Activated CD4-positive, alpha-beta T cell treated with anti-CD3 and anti-CD28 coated beads, Interleukin-2, amount 50 U/mL, for 4 hours (primary cell): Measurements from ENCODE around the gene PELI2.

Source experiments
- DNase-seq, 2 experiments: peaks; one replicate each; pipeline ENCODE4 v3.0.0-alpha.2; 2020

Gene PELI2

DNA sequence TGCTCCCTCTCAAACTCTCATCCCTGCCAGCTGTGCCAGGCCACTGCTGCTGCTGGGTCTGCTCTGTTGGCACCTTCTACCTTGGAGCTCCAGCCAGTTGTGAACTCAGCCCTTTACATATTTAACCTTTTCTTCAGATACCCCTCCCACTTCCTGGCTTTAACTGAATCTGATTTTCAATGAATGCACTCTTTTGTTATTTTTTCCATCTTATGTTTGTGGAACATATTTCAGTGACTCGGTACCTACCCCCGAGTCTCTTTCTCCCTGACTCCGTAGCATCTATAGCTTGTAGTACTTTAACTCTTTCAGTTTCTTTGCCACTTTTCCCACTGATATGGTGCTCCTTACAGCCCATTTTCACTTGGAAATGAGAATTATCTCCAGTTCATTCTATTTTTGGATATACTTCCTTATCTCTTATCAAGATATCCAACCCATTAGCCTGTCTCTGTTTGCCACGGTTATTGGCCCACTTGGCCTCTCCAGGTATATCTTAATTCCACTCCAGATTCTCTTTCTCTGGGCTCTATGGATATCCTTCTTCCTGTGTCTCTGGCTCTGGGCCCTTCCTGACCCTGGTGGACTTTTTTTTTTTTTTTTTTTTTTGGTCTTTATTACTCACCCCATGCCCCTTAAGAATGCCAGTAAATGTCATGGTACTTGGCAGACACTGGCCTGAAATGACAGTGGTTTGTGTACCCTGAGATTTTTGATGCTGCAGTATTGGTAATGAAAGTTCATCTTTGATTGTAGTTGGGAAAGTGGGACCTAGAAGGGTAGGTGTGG is 62.7 kb downstream of the PELI2 start:
- no peak for DNase-seq

DNA sequence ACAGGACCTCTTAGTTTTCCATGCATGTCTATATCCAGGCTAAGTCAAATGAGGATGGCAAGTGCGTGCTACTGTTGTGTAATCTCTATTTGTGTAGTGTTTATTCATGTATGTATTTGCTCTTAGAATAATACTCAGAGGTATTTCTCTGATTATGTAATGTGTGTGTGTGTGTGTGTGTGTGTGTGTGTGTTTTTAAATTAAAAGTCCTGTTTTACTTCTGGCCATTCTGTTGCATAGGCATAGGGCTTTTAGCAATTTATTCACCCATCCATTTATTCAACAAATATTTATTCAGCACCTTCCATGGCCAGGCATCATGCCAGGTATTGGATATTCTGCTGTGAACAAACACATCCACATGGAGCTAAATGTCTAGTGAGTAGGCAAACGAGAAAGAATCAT is 63.5 kb downstream of the PELI2 start:
- no peak for DNase-seq

DNA sequence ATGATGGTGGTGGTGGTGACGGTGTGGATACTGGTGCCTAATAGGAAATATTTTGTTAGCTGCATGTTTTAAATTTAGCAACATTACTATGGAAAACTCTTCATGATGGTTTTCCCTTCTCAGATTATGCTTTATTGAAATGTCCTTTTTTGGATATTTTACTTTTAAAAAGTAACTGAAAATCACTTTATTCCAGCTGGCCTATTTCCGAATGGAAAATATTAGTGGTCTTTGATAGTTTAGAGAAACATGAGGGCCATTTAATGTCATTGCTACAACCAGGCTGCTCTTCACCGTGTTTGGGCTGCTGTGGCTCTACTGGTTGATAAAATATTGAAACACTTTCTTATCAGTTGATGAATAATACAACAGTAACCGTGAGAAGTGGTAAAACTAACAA is 64.2 kb downstream of the PELI2 start:
- no peak for DNase-seq

DNA sequence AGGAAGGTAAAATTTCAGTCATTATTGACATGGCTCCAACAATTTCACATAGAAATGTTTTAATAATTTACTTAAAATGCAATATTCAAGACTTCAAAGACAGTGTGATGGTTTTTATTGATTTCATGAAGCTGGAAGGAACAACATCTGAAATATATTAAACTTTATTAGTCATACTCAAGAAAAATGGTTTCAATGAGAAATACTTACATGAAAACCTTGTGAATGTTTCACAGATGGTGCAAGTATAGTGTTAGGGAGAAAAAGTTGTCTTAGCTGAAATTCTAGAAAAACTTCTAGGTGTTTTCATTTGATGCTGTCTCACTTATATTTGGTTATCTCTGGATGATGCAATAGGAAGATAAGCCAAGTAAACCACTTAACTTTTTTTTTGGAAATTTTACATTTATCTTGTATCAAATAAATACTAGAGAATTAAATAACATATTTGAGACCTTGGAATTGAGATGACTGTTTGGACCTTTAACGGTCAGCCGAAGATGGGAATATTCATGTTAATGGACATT is 65.5 kb downstream of the PELI2 start:
- DNase-seq = no peak

DNA sequence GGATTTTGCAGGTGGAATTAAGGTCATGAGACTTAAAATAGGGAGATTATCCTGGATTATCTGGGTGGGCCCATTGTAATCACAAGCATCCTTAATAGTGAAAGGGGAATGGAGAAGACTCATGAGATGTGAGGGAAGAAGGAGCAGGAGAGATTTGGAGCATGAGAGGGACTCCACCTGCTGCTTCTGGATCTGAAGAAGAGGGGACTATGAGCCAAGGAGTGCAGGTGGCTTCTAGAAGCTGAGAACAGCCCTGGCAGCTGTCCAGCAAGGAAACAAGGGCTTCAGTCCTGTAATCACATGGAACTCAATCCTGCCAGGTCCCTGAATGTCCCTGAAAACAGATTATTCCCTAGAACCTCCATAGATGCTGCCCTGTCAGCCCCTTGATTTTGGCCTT is 67.8 kb downstream of the PELI2 start:
- DNase-seq = no peak

DNA sequence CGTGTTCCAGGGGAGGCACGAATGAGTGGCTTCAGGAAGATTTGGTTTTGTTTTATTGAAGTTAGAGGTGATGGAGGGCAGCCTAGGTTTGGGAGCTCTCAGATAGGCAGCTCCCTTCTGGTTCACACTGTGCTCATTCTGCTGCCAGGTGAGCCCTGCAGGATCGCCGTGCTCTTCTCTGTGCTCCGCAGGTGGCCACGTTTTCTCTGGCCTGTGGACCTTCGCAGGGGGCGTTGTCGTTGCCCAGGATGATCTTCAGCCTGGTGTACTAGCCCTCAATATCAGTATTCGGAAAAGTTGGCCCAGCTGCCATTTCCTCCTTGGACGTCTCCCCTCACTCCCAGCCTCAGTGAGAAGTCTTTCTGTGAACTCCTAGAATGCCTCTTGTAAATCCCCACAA is 69.5 kb downstream of the PELI2 start:
- DNase-seq = no peak

DNA sequence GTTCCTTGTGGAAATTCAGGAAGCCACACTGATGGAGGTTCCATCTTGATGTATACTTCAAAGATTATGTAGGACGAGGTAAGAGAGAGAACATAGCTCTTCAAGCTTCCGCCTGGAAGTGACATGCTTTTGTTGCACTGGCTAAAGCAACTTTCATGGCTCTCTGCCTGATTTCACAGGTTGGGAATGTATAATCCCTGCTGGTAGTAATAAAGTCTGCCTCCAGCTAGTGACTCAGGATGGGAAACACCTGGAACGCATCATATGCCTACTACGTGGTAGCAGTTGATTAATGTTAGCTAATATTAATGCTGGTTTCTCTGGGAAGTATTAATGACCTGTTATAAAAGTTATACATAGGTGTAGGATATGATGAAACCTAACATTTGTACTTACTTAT is 71.1 kb downstream of the PELI2 start:
- DNase-seq = no peak

DNA sequence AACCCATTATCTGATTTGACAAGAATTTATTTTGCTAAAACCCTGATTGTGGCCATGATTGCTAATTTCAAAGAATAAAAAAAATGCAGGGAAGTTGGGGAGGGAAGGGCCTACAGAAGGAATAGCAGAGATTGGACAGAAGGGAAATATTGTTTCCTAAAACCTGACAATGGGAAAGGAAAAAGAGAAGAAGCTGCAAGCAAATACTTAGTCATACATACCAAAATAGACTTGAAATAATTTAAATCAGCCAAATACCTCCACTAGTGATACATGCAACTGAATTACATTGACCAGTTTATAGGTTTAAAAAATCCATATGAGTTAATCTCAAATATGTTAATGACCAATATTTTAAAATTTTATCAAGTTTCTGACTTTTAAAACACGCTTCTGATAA is 75.1 kb downstream of the PELI2 start:
- DNase-seq = no peak

DNA sequence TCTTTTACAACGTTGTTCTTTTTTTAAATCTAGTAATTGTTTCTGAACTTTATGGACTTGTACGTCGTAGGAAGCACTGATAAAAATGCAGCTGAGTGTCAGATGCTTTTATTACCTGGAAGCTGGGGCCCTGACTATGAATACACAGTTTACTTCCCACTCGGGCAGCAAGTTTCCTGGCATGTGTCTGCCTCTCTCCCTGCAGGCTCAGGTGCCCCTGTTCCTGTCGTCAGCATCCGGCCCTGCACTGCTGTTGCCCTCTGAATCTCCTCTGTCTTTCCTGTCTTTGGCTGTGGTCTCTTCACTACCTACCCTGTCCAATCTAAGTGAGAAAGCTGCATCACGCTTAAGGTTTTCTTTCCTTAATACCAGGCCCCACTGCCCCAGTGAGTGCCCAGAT is 75.8 kb downstream of the PELI2 start:
- DNase-seq = no peak

DNA sequence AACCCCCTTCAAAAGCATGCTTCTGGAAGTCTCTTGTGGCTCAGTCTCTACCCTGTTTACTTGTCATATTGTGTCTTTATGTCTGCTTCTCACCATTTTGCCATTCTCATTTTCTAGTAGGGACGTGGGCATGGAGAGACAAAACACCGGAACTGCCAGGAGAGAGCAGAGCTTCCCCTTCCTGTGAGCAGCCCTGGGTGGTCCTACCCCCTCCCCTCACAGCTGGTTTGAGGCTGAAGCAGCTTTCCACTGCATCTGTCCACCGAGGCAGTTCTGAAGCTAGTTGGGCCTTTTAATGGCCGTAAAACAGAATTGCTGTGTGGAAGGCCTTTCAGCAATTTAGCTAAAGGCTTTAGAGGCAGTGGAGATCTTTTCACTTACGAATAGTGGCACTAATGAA is 77.0 kb downstream of the PELI2 start:
- DNase-seq = no peak

DNA sequence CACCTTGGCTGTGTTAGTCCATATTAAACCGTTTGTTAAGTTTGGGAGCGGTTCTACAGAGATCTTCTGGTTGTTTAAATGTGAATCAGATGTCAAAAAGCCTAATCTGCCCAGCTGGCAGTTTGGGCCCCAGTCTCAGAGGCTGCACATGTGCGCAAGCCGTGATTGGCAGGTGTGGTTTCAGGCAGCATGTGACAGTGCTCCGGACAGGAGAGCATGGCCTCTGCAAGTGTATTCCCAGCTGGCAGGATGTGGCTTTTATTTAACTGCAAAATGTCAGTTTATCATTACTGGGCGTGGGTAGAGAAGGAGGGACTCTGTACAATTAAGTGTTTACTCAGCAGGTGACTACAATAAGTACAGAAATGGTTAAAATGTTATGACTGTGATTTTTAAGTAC is 77.5 kb downstream of the PELI2 start:
- DNase-seq = no peak

DNA sequence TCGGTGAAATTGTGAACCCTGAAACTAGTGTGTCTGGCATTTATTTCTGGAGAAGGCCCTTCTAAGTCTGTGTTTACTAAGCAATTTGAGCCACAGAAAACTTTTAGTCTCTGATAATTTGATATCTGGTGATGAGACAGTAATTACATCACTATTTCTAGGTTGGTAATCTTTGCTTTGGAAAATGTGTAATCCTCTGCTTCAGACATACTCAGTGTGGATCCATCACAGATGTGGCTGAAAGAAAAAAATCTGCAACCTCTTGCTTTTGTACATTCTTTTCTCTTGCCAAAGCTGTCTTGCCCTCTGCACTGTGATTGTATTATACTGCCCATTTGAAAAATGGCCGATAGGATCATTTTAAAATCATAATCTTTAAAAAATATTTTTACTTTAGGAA is 78.1 kb downstream of the PELI2 start:
- no peak for DNase-seq

DNA sequence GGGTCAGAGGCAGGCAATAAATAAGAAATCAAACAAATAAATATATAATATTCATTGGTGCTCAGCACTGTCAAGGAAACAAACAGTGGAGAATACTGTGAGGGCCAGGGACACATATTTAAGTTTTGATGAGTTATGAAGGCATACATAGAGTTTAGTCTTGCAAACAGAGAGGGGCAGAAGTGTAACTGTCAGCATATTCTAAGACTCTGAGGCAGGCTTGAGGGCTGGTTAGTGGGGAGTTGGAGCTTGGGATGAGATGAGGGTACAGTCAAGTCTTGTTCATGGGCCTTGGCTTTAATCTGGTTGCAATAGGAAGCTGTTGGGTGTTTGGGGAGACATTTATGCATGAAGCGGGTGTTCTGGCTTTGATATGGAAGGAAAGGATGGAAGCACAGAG is 78.9 kb downstream of the PELI2 start:
- no peak for DNase-seq

DNA sequence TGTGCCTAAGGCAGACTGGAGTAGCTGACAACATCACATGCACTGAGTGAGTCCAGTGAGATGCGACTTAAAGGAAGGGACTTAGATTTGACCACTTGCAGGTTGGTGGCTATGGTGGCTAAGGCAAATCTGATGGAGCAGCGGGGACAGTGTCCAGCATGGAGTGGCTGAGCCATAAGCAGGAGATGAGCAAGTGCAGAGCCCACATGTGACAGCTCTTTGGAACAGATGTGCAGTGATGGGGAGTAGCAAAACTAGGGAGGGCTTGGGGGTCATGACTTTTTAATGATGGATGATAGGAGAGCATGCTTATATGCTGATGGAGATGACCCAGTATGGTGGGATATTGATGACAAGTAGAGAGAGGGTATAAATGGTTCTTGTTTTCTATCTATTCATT is 80.2 kb downstream of the PELI2 start:
- DNase-seq = no peak

DNA sequence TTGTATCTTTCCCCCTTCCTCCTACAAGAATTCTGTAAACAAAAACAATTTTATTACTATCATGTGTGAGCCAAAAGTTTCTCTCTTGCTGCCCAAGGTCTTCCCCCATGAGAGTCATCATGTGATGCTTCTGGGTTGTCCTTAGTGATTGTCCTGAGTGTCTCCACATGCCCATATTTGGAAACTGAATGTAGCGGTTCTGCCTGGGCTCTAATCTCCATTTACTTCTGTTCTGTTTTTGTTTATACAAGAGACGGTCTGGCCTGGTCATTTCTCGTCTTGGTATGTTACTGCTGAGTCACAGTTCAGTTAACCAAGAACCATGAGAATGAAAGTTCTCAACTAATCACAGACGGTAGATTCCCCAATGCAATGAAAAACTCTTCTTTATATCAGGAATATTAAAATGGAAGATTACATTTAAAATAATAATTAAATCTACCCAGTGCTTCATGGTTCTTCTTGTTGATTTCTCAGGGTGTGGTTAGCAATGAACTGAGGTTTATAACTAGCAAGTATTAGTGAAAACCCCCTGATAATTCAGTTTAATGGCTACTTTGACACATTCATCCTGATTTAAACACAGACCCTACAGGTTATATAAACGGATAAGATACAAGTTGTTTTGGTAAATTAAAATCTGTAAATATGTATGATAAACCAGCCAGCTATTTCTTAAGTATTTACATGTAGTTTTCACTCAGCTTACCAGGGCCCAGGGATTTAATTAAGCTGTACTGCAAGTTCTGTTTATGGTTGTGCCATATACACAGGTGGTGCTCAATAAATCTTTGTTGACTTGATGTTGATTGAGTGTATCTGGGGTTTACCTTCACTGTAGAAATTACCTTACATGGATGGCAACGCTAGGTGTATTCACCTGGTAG is 81.1 kb downstream of the PELI2 start:
- DNase-seq = no peak

DNA sequence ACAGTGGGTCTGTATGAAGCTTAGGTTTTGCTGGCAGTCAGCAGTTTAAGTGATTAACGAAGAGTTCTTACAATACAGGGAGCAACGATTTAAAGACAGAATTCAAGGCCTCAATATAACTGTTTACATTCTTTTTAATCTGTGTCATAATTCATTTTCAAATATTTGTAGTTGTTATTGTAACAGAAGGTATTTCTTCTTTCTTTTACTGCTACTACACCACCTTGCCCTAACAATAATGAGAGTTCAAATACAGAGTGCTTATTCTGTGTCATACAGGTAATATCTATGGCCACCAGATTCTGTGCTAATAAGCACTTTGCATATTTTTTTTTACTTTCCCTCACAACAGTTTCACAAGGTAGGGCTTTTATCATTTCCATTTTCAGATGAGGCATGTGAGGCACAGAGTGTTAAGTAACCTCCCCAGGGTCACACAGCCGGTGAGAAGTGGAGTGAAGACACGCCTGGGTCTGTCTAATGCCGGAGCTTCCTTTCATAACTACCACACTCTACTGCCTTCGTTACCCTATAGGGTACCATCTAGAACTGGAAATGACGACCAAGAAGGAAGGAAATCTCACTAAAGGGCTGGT is 81.9 kb downstream of the PELI2 start:
- DNase-seq = no peak

DNA sequence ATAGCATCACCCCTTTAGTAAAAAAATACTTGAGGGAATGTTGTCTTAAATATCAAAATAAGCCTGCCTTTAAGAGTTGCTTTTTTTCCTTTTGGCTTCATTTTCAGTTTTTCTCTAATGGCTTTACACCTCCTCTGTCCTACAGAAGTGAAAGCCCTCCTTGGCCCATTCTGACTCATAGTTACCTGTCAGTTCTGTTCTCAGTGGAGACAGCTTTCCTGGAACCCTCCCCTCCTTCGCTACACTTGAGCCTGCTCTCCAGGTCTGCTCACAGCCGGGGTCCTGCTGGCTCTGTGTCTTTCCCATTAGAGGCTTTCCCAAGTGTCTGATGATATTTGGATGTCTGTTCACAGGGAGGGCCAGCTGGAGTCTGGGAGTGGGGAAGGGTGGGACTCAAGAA is 84.0 kb downstream of the PELI2 start:
- DNase-seq = no peak

DNA sequence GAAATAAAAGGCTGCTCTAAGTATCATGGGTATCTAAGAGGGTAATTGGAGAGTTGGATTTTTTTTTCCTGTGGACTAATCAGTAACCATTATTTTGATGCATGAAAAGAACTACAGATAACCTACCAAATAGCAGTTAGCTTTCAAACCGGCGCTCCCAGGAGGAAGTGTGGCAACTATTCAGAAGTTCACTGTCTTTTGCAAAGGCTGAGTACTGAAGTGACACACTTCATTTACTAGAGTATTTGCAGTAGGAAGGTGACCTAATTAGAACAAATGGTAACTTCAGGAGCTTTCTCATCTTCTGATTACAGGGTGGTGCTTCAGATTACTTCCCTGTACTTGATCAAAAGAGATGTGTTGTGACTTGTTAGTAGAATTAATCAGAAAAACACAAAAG is 87.7 kb downstream of the PELI2 start:
- DNase-seq = no peak

DNA sequence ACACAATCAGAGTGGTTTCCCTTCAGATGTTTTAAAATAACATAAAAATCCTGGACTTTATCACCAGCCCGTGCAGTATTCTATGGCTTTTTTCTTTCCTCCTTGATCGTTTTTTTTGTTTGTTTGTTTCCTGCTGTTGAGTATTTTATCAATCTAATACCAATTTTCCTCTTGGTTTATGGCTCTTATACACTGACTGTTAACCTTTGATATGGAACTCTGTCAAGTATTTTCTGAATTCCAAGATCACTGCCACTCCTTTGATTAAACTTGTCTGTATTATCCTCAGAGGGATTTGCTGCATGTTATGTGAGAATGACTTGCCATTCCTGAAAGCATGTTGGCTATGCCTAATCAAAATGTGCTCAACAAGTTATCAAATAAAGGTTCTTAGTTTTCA is 88.4 kb downstream of the PELI2 start:
- no peak for DNase-seq

DNA sequence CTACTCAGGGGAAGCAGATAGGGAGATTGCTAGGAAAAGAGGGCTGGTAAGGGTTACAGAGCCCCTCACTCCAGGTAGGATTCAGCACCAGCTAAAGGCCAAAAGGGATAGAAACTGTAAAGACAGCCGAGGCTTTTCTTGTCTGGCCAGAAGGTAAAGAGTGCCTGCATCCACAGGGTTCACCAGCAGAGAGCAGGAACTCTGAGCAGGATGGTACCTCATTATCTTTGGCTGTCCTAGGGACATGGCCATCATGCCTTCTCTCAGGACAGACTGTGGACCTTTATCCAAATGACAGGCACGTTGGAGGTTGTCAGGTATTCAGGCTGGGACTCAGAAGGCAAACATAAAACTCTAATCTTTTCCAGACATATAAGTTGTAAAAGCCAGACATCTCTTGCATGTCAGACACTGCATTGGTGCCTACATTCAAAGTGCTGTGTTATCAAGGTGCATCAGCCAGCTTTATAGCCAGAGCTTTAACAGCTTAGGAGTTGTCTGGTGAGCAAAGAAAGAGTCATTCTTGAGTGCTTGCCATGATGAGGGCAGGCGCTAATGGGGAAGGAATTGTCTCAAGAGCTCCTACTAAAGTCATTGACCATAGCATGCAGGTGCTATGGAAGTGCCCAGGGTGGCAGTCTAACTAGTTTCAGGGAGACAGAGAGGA is 89.5 kb downstream of the PELI2 start:
- DNase-seq = no peak

DNA sequence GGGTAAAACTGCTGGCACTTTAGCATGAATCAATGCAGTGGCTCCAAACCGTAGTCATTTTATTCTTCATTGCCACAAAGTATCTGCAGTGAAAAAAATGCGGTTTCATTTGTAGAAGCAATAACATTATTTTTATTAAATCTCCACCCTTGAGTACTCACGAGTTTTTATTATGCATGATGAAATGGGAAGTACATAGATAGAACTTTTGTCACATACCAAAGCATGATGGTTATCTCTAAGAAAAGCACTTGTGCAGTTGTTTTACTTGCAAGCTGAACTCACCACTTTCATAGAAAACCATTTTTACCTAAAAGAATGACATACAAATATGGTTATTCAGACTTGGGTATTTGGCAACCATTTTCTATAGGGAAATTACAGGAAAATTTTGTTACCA is 90.3 kb downstream of the PELI2 start:
- no peak for DNase-seq

DNA sequence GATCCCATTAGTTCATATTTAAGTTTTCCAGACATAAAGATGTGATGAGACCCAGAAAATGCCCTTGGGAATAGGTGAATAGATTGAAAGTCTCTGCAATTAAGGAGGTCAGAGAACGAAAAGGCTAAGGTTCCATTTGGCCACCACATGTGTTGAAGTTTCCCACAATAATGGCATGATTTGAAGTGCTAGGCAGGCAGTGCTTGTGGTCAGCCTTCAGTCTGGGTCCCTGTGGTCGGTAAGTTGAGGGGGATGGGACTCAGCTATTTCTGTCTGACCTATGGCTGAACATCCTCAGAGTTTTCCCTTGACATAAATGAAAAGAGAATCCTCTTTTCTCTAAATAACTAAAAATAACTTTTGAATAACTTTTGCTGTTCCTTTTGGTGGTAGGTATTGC is 92.4 kb downstream of the PELI2 start:
- no peak for DNase-seq

DNA sequence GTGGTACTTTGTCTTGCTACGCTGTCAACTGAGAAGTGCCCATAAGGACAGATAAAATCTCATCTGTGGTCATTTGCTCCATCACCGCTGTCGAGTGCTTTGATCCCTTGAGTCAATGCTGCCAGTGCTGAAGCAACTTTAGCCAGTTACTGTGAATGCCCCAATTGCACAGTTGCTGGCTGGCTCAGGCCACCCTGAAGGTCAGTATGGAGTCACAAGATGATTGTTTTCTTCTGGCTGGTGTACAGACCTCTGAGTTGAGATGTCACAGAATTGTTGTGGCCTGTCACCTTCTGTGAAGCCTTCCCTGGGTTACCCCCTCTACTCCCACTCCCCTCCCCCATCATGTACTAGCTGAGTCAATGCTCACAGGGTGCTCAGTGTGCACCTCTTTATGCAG is 92.9 kb downstream of the PELI2 start:
- DNase-seq = no peak
